ENCODE results near the gene TMOD2. TPM values are rescaled to one million over a fixed set of nuclear protein-coding genes. Genes with fewer than 3 reads are reported as not detected.

The TMOD2 gene
- total RNA-seq, 2 donors from 2014 or later: 9.1 to 13.1 TPM

DNA sequence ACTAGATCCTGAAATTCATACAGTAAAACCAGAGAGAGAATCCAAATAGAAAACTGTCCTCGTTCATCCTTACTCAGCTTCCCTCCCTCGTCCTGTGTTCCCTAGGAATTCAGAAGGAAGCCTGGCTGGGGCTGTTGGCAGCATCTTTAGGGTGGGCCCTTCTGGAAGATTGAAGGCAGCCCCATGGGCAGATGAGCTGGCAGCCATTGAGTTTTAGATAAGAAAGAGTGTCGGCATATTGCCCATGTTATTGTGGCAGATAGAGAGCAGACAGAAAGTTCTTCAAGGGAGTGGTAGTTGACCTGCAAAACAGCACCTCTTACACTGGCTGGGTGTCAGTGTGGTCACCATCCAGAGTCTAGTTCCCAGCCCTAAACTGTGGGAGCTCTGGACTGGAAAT, 23.5 kb downstream of the TMOD2 start:
- no peak for DNase-seq (ENCODE audit: low spot score)
- Histone ChIP-seq H3K4me1 (ENCODE audit: control insufficient read depth in 1 of 2, low read depth in 2 of 2) (no peaks in the 10 kb centered on the region), H3K27me3 (replicated peaks; ENCODE audit: insufficient read depth) (no peaks in the 10 kb centered on the region), H3K9me3 (no peaks in the 10 kb centered on the region), H3K36me3 (no peaks in the 10 kb centered on the region), H3K4me3 (no peak overlapping the region), H3K27ac (no peak overlapping the region)
- ATAC-seq (ENCODE audit: insufficient number of reproducible peaks, low FRiP score, low read depth): no peak
- TF ChIP-seq, protein P1, sequence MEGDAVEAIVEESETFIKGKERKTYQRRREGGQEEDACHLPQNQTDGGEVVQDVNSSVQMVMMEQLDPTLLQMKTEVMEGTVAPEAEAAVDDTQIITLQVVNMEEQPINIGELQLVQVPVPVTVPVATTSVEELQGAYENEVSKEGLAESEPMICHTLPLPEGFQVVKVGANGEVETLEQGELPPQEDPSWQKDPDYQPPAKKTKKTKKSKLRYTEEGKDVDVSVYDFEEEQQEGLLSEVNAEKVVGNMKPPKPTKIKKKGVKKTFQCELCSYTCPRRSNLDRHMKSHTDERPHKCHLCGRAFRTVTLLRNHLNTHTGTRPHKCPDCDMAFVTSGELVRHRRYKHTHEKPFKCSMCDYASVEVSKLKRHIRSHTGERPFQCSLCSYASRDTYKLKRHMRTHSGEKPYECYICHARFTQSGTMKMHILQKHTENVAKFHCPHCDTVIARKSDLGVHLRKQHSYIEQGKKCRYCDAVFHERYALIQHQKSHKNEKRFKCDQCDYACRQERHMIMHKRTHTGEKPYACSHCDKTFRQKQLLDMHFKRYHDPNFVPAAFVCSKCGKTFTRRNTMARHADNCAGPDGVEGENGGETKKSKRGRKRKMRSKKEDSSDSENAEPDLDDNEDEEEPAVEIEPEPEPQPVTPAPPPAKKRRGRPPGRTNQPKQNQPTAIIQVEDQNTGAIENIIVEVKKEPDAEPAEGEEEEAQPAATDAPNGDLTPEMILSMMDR (IDR thresholded peaks at IDR 0.05): no peak

DNA sequence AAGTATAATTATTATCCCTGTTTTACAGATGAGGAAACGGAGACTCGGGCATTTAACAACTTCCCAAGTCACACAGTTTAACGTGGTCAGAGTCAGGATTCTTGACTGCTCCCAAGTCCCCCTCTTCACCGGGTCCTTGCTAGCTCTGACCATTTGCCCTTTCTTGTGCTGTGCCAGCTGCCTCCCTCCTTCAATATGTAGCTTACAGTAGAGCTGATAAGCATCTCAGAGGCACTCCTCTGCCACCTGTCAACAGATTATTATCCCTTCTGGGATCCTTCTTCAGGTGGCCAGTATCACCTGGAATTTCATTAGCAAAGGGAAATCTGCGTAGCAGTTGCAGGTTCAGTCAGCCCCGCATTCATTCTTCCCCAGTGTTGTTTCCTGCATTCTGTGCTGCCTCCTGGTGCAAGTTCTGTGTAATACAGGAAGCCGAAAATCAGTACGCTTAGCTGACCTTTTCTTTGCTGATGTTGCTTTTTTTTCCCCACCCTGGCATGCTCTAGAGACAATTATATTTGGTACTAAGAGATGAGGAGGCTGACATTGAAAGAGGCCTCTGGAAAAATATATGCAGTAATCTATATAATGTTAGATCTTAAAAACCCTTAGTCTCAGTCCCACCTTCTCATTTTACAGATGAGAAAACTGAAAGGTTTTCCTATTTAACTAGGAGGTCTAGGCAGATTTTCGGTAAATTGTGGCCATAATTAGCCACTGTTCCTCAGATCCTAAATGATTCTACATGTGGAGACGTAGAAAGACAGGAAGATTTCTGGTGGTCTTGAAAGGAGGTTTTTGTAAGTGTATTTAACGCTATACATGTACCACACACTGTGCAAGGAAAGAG, 24.8 kb downstream of the TMOD2 start:
- H3K9me3 ChIP-seq: no peaks in the 10 kb centered on the region
- TF ChIP-seq, protein P1 (IDR thresholded peaks at IDR 0.05): peak; percentile 67
- no peak for DNase-seq (ENCODE audit: low spot score)
- H3K27me3 ChIP-seq (replicated peaks; ENCODE audit: insufficient read depth): no peaks in the 10 kb centered on the region
- no peak overlapping the region for H3K4me3 ChIP-seq
- no peaks in the 10 kb centered on the region for H3K36me3 ChIP-seq
- H3K27ac ChIP-seq: no peak overlapping the region
- H3K4me1 ChIP-seq (ENCODE audit: control insufficient read depth in 1 of 2, low read depth in 2 of 2): no peaks in the 10 kb centered on the region
- ATAC-seq (ENCODE audit: insufficient number of reproducible peaks, low FRiP score, low read depth): no peak

DNA sequence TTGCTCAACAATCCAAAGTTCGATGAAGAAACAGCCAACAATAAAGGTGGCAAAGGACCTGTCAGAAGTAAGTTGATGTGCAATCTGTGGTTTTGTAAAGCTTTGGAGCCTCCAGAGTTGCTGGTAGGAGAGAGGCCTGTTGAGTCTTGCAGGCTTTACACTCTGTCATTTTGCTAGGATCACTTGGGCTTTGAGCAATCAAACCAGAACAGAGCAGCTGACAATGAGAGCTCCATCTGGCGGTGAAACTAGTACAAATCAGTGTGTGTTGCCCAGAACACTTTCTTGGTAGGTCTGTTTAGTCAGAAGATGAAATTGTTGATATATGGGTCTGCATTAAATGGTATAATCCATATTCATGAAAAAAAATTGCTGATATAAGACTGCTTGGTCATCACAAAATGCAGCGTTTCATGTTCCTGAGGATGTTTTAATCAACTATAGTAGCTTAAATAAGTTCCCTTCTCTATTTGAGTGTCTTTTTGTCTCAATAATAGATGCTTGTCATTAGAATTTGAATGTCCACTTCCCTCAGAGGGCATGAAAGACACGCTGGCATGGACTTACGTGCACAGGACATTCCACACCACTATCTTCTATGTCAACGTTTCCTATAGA, 25.7 kb downstream of the TMOD2 start:
- H3K4me1 ChIP-seq (ENCODE audit: control insufficient read depth in 1 of 2, low read depth in 2 of 2): no peaks in the 10 kb centered on the region
- no peaks in the 10 kb centered on the region for H3K36me3 ChIP-seq
- no peaks in the 10 kb centered on the region for H3K9me3 ChIP-seq
- H3K27ac ChIP-seq: no peak overlapping the region
- DNase-seq (ENCODE audit: low spot score) (peak; percentile 13), ATAC-seq (ENCODE audit: insufficient number of reproducible peaks, low FRiP score, low read depth) (peak; percentile 62)
- TF ChIP-seq, protein P1 (IDR thresholded peaks at IDR 0.05): peak; percentile 70
- no peaks in the 10 kb centered on the region for H3K27me3 ChIP-seq (replicated peaks; ENCODE audit: insufficient read depth)
- no peak overlapping the region for H3K4me3 ChIP-seq

DNA sequence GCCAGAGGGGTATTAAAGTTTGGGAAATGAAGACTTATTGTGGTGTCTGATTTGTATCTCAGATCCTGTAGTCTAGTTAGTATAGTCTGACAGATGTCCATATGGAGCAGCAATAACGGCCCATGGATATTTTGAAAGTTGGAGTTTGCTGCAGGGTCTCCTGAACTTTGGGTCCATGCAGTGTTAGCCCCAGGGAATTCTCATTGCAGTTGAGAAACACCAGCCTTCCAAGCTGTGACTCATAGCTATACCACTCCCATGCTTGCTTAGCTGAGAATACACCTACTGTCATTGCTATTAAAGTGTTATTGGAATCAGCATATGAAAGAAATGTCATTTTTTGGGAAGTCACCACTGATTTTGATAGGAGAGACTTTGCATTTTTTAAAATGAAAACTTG, 29.2 kb downstream of the TMOD2 start:
- no peak for ATAC-seq (ENCODE audit: insufficient number of reproducible peaks, low FRiP score, low read depth)
- no peaks in the 10 kb centered on the region for H3K27me3 ChIP-seq (replicated peaks; ENCODE audit: insufficient read depth)
- no peaks in the 10 kb centered on the region for H3K9me3 ChIP-seq
- DNase-seq (ENCODE audit: low spot score): no peak
- TF ChIP-seq, protein P1 (IDR thresholded peaks at IDR 0.05): no peak
- no peaks in the 10 kb centered on the region for H3K36me3 ChIP-seq
- no peak overlapping the region for H3K27ac ChIP-seq
- no peak overlapping the region for H3K4me3 ChIP-seq
- no peaks in the 10 kb centered on the region for H3K4me1 ChIP-seq (ENCODE audit: control insufficient read depth in 1 of 2, low read depth in 2 of 2)

DNA sequence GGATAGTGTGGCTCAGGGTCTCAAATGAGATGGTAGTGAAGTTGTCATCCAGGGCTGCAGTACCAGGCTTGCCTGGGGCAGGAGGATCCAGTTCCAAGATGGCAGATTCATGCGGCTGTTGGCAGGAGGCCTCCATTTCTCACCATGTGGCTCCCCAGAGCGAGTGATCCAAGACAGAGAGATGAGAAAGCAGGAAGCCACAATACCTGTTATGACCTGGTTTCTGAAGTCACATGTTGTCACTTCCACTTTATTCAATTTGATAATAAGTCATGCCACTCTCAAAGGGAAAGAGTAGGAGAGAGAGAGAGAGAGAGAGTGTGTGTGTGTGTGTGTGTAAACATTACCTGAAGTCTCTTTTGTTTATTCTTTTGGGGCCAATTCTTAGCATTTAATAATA, 30.1 kb downstream of the TMOD2 start:
- TF ChIP-seq, protein P1 (IDR thresholded peaks at IDR 0.05): no peak
- no peaks in the 10 kb centered on the region for H3K4me1 ChIP-seq (ENCODE audit: control insufficient read depth in 1 of 2, low read depth in 2 of 2)
- H3K36me3 ChIP-seq: no peaks in the 10 kb centered on the region
- H3K4me3 ChIP-seq: no peak overlapping the region
- H3K9me3 ChIP-seq: no peaks in the 10 kb centered on the region
- no peaks in the 10 kb centered on the region for H3K27me3 ChIP-seq (replicated peaks; ENCODE audit: insufficient read depth)
- no peak overlapping the region for H3K27ac ChIP-seq
- no peak for ATAC-seq (ENCODE audit: insufficient number of reproducible peaks, low FRiP score, low read depth)
- no peak for DNase-seq (ENCODE audit: low spot score)

Measured in thoracic aorta (tissue), 2 donors.